IMR-90 (cell line): ENCODE measurements around the gene NLGN1.

Source experiments
- CTCF ChIP-seq: conservative IDR thresholded peaks from 2 replicates; pipeline ENCODE4 v1.5.1; 2012; ENCODE audit warnings: mild to moderate bottlenecking, low read depth, low read length, improper control_type of control experiment
- FOS ChIP-seq: fragments of 150-350 bp; IDR thresholded peaks from 2 replicates; pipeline ENCODE4 v1.6.1; 2016; ENCODE audit warnings: low read depth, low read length
- RFX5 ChIP-seq: IDR thresholded peaks from 2 replicates; pipeline ENCODE4 v1.8.0; 2012; ENCODE audit warnings: low read depth, mild to moderate bottlenecking, low read length, moderate library complexity

DNA sequence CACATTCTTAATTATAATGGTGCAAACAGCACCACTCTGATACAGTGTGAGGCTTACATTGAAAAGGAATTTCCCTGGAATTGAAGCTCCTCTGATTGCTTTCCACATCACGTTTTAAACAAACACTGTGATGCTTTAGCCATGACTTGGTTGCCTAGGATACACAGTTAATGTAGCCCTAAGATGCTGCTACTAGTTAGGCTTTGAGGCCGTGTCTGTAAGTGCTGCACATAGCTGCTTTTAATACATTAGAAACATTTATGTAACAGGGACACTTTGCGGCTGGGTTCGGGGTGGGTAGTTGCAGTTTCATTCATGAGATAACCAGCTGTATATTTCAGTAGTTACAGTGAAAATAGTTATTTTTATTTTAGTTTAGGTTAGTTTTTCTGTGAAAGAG, 334.7 kb downstream of the NLGN1 start:
- no peak for TF ChIP-seq FOS
- no peak for TF ChIP-seq RFX5
- TF ChIP-seq CTCF, result no peak
